WI38 (cell line): ENCODE data around the gene DCUN1D1.

ENCODE experiments used
- H3K4me3 ChIP-seq: 2 replicates; pipeline ENCODE4 v1.5.1; 2011; ENCODE audit warnings: low read depth, mild to moderate bottlenecking, control low read depth, low read length
- CTCF ChIP-seq: IDR thresholded peaks from 2 replicates; pipeline ENCODE4 v1.5.1; 2012; ENCODE audit warnings: low read depth, mild to moderate bottlenecking, control low read depth, low read length

DCUN1D1 gene

DNA sequence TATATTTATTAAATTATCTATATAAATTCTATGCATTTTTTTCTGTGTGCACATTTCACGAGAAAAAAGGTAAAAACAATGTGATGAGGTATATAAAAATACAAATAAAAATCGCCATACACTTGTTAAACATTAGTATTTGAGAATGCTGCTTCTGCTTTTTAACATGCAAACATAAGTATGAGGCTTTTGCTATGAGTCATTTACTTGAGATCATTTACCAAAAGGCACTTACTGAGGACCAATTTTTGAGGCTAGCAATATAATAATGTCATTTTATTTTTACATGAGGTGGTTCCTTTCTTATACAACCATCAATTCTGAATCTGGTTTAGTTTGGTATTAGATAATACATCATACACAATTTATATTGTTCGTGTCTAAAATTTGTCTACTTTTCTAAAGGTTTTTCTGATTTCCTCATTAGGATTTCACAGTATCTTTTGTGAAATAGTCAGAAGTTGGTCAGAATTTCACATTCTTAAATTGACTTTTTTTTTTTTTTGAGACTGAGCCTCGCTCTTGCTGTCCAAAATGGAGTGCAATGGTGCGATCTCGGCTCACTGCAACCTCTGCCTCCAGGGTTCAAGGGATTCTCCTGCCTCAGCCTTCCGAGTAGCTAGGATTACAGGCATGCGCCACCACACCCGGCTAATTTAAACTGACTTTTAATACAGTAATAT is 25.6 kb downstream of the DCUN1D1 start:
- TF ChIP-seq CTCF: no peak
- no peak overlapping the region for H3K4me3 ChIP-seq

- TF ChIP-seq CTCF: no peak
- no peak overlapping the region for H3K4me3 ChIP-seq
Measured at GRCh38 chr3:182949688-182950087, 30.6 kb downstream of the DCUN1D1 start.

- TF ChIP-seq CTCF: no peak
- H3K4me3 ChIP-seq: no peak overlapping the region
Measured at GRCh38 chr3:182948305-182948704, 32.0 kb downstream of the DCUN1D1 start.

- no peak overlapping the region for H3K4me3 ChIP-seq
Measured at GRCh38 chr3:182947888-182948287, 32.5 kb downstream of the DCUN1D1 start.

GRCh38 chr3:182941719-182942118 is 38.6 kb downstream of the DCUN1D1 start:
- no peak for TF ChIP-seq CTCF

More at GRCh38 chr3:182947888-182948287, 32.5 kb downstream of the DCUN1D1 start:
- TF ChIP-seq CTCF: no peak

DNA sequence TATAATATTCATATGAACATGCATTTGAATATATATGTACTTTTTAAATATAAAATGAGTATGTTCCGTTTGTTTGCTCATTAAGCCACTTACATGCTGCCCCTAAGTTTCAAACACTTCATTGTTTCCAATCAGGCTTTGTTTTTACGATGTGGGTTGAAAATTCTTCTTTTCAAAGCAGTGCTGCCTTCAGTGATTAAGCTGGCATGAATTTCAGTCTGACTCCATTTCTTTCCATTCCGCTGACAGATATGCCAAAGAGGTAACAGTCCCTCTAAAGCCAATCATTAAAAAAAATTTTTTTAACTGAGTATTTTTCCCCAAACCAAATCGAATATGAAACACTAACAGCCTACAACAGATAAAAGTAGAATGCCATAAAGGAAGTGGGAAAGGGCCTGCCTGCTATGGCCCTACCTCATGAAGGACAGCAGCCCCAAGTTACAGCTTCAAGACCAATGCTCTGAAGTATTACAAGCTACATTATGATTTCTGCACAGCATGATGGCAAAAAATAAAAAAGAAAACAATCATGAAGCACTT is 40.0 kb downstream of the DCUN1D1 start:
- no peak overlapping the region for H3K4me3 ChIP-seq
- no peak for TF ChIP-seq CTCF

More at GRCh38 chr3:182941719-182942118, 38.6 kb downstream of the DCUN1D1 start:
- no peak overlapping the region for H3K4me3 ChIP-seq

- no peak overlapping the region for H3K4me3 ChIP-seq
- TF ChIP-seq CTCF: no peak
Measured at GRCh38 chr3:182937293-182938051, 42.9 kb downstream of the DCUN1D1 start.
